AG08395 (cell line): ENCODE data around the gene DMRTA2.

Experiments
- DNase-seq: peaks from one replicate; pipeline ENCODE4 v3.0.0; 2012; ENCODE audit warnings: mixed read lengths, low spot score

DMRTA2 gene

GRCh38 chr1:50422946-50423669, at the start of gene DMRTA2:
TSS of gene DMRTA2 (minus strand) at chr1:50423443. CDS start at chr1:50421536, 1,907 bp downstream.
- peak; percentile 62 for DNase-seq

GRCh38 chr1:50471967-50472366, 48.7 kb upstream of the DMRTA2 start:
- no peak for DNase-seq

GRCh38 chr1:50462964-50463363, 39.7 kb upstream of the DMRTA2 start:
- no peak for DNase-seq

GRCh38 chr1:50458507-50458906, 35.3 kb upstream of the DMRTA2 start:
- no peak for DNase-seq

GRCh38 chr1:50454911-50455310, 31.7 kb upstream of the DMRTA2 start:
- no peak for DNase-seq

GRCh38 chr1:50453266-50453665, 30.0 kb upstream of the DMRTA2 start:
- no peak for DNase-seq

GRCh38 chr1:50452700-50453099, 29.5 kb upstream of the DMRTA2 start:
- no peak for DNase-seq

GRCh38 chr1:50450861-50451653, 27.8 kb upstream of the DMRTA2 start:
- no peak for DNase-seq

GRCh38 chr1:50447961-50448360, 24.7 kb upstream of the DMRTA2 start:
- peak; percentile 24 for DNase-seq

- no peak for DNase-seq
Measured at GRCh38 chr1:50441183-50441582, 17.9 kb upstream of the DMRTA2 start.

GRCh38 chr1:50438945-50439344, 15.7 kb upstream of the DMRTA2 start:
- no peak for DNase-seq

GRCh38 chr1:50436489-50436888, 13.2 kb upstream of the DMRTA2 start:
- DNase-seq: no peak

GRCh38 chr1:50430010-50430405, 6.8 kb upstream of the DMRTA2 start:
- no peak for DNase-seq

GRCh38 chr1:50427818-50428779, 4.9 kb upstream of the DMRTA2 start:
- no peak for DNase-seq

- no peak for DNase-seq
Measured at GRCh38 chr1:50427086-50427817, 4.0 kb upstream of the DMRTA2 start.

GRCh38 chr1:50426702-50427085, 3.5 kb upstream of the DMRTA2 start:
- DNase-seq: no peak

- DNase-seq: no peak
Measured at GRCh38 chr1:50426108-50426700, 3.0 kb upstream of the DMRTA2 start.

GRCh38 chr1:50425376-50426107, 2.3 kb upstream of the DMRTA2 start:
- DNase-seq: peak; percentile 50

- no peak for DNase-seq
Measured at GRCh38 chr1:50424884-50425375, 1.7 kb upstream of the DMRTA2 start.
